ENCODE measurements around the gene ADAP1.
"Not testable (repeated sequence)": the region's sequence is repeated elsewhere in the genome, so short reads cannot be mapped to it uniquely, and the experiment has no call there.

Gene ADAP1

DNA sequence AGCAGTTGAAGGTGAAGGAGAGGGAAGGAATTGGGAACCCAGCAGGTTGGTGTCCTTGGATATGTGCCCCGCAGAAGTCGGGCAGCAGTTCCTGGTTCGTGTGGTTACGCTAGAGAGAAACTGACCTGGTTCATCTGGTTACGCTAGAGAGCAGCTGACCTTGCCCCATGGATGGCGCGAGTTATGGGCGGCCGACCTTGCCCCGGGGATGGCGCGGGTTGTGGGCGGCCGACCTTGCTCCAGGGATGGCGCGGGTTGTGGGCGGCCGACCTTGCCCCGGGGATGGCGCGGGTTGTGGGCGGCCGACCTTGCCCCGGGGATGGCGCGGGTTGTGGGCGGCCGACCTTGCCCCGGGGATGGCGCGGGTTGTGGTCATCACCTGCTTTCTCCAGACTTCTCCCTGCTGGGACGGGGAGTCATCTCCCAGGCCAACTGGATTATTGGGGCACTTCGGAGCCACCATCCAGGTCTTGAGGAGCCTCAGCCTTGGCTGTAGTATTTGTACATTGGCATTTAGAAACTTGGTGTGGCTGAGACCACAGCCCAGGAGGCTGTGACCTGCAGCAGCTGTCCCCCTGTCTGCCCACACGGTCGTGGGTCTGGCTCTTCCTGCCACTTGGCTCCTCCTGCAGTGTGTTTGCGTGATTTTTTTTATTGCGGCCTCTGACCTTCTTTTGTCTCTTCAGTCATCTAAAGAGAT, 72.0 kb downstream of the ADAP1 start:
- no peak for DNase-seq (ENCODE audit: low read depth, low spot score)

DNA sequence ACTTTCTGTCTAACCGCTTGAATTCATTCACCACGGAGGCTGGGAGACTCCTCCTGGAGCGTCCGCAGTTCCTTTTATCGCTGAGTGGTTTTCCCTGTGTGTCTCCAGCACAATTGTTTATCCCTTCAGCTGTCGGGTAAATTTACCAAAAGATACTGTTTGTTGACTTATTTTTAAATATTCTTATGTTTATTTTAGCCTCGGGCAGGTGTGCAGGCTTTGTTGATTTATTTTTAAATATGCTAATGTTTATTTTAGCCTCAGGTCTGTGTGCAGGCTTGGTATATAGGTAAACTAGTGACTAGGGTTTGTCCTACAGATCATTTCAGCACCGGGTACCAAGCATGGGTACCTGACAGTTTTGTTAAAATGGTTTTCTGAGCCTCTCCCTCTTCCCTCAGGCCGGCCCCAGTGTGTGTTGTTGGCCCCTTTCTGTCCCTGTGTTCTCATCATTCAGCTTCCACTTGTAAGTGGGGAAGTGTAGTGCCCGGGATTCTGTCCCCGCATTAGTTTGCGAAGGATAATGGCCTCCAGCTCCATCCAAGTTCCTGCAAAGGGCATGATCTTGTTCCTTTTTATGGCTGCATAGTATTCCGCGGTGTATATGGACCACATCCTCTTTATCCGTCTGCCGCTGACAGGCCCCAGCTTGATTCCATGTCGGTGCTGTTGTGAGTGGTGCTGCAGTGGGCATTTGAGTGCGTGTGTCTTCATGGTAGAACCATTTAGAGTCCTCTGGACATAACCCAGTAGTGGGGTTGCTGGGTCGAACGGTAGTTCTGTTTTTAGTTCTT, 72.8 kb downstream of the ADAP1 start:
- DNase-seq (ENCODE audit: low read depth, low spot score): no peak

GRCh38 chr7:880450-880849, 74.0 kb downstream of the ADAP1 start:
- no peak for DNase-seq (ENCODE audit: low read depth, low spot score)

GRCh38 chr7:879706-880105, 74.8 kb downstream of the ADAP1 start:
- DNase-seq (ENCODE audit: low read depth, low spot score): no peak

- DNase-seq (ENCODE audit: low read depth, low spot score): no peak
Measured at GRCh38 chr7:879093-879492, 75.4 kb downstream of the ADAP1 start.

GRCh38 chr7:877312-878232, 76.9 kb downstream of the ADAP1 start:
- no peak for DNase-seq (ENCODE audit: low read depth, low spot score)

GRCh38 chr7:876972-877311, 77.5 kb downstream of the ADAP1 start:
- DNase-seq (ENCODE audit: low read depth, low spot score): no peak

GRCh38 chr7:876077-876971, 78.2 kb downstream of the ADAP1 start, which contains the start of gene GET4:
Gene GET4, plus strand, starts transcription at chr7:876554. Its CDS starts 92 bp downstream, at chr7:876646.
- peak; percentile 86 for DNase-seq (ENCODE audit: low read depth, low spot score)

DNA sequence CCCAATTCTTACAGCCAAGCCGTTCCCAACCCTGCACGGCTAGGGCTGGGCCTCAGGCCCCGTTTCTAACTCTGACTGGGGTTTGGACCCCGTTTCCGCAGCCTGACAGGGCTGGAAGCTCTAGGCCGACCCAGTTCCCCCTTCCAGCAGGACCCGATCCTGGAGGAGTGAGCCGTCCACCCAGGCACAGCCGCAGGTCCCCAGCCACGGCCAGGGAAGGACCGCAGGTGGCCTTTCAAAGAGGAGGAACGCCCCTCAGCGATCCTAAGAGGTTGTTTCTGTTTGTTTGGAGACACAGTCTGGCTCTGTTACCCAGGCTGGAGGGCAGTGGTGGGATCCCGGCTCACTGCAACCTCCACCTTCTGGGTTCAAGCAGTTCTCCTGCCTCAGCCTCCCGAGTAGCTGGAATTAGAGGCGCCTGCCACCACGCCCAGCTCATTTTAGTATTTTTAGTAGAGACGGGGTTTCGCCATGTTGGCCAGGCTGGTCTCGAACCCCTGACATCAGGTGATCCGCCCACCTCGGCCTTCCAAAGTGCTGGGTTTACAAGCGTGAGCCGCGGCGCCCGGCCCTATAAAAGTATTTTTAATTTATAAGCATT, 78.9 kb downstream of the ADAP1 start:
- no peak for DNase-seq (ENCODE audit: low read depth, low spot score)

DNA sequence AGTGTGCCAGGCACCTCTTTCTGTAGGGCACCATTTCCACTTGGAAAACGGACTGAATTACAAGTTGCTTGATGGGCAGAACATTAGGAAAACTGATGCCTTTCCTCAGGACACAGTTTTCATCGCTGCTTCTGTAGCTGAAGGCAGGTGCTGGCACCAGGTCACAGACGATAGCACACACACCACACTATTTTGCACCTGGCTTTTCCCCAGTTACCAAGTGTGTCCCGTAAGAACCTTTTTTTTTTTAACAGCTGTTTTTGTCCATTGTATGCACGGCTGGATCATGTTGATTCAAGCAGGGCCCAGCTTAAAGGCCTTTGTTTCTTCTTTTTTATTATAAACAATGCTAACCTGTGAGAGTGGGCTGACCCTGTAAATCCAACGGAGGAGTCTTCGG, 79.4 kb downstream of the ADAP1 start:
- DNase-seq (ENCODE audit: low read depth, low spot score): no peak

GRCh38 chr7:874031-874749, 80.3 kb downstream of the ADAP1 start:
- no peak for DNase-seq (ENCODE audit: low read depth, low spot score)

DNA sequence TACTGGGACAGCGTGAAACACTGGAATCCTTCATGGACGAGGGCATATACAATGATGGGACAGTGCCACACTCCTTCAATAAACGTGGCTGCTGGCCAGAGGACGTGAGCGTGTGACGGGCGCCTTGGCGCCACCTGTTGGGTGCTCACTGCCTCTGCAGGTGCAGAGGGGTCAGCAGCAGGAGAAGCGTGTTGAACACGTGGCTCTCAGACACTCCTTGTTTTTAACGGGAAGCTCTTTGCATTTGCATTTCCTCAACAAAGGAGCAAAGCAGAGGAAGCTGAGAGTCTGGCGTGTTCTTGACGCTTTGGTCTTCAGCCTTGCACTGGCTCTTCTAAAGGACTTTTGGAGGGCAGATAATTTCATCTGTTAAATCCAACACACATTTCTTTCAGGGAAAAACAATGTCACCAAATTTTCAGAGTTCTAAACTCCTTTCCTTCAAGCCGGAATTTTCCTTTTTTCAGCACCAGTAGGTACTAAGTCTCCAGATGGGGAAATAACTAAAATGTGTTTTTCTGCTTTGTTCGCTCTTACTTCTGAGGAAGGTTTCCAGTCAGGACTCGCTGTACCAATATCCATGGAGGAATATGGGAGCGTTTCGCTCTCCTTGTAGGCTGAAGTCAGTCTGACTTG, 81.0 kb downstream of the ADAP1 start:
- peak; percentile 53 for DNase-seq (ENCODE audit: low read depth, low spot score)

DNA sequence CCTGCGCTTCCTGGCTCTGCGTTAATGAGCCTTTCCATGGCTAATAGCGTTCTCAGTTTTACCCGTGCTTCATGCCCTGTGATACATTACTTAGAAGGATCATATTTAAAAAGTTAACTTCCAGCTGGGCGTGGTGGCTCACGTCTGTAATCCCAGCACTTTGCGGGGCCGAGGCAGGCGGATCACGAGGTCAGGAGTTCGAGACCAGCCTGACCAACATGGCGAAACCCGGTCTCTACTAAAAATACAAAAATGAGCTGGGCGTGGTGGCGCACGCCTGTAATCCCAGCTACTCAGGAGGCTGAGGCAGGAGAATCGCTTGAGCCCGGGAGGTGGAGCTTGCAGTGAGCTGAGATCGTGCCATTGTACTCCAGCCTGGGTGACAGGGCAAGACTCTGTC, 81.8 kb downstream of the ADAP1 start:
- DNase-seq (ENCODE audit: low read depth, low spot score): not testable (repeated sequence)

GRCh38 chr7:871900-872537, 82.5 kb downstream of the ADAP1 start:
- no peak for DNase-seq (ENCODE audit: low read depth, low spot score)

DNA sequence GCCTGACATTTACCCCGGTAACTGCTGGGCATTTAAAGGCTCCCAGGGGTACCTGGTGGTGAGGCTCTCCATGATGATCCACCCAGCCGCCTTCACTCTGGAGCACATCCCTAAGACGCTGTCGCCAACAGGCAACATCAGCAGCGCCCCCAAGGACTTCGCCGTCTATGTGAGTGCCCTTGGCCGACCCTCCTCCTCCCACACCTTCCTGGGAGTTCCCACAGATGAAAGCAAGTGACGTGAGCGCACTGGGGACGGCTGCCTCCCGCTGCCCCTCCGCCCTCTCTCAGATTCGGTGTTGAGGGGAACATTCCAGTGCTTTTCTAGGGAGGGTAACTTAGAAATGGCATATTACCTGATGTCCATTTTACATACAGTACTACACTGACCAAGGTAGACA, 85.1 kb downstream of the ADAP1 start:
- DNase-seq (ENCODE audit: low read depth, low spot score): no peak

GRCh38 chr7:868189-868486, 86.3 kb downstream of the ADAP1 start:
- DNase-seq (ENCODE audit: low read depth, low spot score): no peak

- DNase-seq (ENCODE audit: low read depth, low spot score): no peak
Measured at GRCh38 chr7:867406-868188, 86.9 kb downstream of the ADAP1 start.

GRCh38 chr7:867001-867405, 87.5 kb downstream of the ADAP1 start:
- no peak for DNase-seq (ENCODE audit: low read depth, low spot score)
